ENCODE results near the gene TCF25. TPM values are rescaled to one million over a fixed set of nuclear protein-coding genes. Genes with fewer than 3 reads are reported as not detected.

The TCF25 gene
- total and polyA plus RNA-seq, 11 donors: 52.5 to 115 (median 96.4) TPM

DNA sequence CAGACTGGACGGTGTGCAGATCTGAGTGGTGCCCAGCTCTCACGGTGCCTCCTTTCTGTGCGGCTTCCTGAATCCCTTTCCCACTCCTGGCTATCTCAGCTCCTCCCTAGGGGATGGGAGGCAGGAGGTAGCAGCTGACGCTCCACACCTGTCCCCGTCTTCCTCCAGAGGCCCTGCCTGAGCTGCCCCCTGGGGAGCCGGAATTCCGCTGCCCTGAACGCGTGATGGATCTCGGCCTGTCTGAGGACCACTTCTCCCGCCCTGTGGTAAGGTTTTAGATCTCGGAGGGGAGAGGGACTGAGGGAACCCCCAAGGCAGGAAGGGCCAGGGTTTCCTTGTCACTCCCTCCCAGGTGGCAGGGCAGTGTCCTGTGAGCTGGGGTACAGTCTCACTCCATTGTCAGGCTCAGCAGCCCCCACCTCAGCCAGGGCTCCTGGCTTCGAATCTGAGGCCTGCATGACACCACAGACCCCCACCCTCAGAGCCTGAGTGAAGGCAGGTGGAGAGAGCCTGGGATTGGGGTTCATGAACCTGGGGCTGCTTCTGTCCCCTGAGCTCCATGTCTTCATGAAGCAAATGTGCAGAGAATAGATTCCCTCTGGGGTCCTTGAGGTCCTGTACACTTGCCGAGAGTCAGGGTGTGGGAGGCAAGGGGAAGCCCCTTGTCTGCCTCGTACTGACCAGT, 81.8 kb downstream of the TCF25 start:
- no peak for ATAC-seq
- no peak overlapping the region for H3K27ac ChIP-seq
- H3K27me3 ChIP-seq: no peaks in the 10 kb centered on the region
- TF ChIP-seq, protein P1, sequence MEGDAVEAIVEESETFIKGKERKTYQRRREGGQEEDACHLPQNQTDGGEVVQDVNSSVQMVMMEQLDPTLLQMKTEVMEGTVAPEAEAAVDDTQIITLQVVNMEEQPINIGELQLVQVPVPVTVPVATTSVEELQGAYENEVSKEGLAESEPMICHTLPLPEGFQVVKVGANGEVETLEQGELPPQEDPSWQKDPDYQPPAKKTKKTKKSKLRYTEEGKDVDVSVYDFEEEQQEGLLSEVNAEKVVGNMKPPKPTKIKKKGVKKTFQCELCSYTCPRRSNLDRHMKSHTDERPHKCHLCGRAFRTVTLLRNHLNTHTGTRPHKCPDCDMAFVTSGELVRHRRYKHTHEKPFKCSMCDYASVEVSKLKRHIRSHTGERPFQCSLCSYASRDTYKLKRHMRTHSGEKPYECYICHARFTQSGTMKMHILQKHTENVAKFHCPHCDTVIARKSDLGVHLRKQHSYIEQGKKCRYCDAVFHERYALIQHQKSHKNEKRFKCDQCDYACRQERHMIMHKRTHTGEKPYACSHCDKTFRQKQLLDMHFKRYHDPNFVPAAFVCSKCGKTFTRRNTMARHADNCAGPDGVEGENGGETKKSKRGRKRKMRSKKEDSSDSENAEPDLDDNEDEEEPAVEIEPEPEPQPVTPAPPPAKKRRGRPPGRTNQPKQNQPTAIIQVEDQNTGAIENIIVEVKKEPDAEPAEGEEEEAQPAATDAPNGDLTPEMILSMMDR (IDR thresholded peaks at IDR 0.05): no peak
- no peak for TF ChIP-seq POLR2A (IDR thresholded peaks at IDR 0.05)
- WGBS, 4 donors: 87 to 95% (median 88%) methylated on average over 15 of the region's 15 CpGs
- peaks cover 0 to 47% (median 34%) of the 10 kb centered on the region in 9 donors for H3K36me3 ChIP-seq
- intact Hi-C loops (cut with DNase I): no loop called here
- no peaks in the 10 kb centered on the region for H3K9me3 ChIP-seq
- H3K4me3 ChIP-seq: no peak overlapping the region
- no peak for DNase-seq
- H3K4me1 ChIP-seq: peaks cover 0 to 24% (median 0%) of the 10 kb centered on the region in 12 donors

DNA sequence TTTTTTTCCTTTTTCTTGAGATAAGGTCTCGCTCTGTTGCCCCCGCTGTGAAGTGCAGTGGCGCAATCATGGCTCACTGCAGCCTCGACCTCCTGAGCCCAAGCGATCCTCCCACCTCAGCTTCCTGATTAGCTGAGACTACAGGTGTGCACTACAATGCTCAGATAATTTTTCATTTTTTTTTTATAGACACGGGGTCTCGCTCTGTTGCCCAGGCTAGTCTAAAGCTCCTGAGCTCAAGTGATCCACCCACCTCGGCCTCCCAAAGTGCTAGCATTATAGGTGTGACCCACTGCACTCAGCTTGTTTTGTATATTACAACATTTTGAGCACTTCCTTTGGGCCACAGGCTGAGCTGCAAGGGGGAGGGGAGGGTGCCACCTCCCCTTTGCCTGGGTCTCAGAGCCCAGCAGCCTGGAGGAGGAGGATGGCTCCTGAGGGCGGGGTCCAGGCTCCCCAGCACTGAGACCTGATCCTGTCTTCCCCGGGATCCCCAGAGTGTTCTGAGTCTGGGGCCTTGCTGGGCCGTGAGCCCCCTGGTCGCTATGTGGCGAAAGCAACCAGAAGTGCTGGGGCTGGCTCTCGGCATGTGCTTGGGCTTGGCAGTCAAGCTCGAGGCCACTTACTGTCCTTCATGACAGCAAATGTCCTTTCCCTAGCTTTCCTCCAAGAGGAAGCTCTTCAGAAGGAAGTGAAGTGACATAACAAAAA, 83.3 kb downstream of the TCF25 start:
- Histone ChIP-seq H3K27me3 (no peaks in the 10 kb centered on the region), H3K9me3 (no peaks in the 10 kb centered on the region), H3K4me1 (peaks cover 0 to 24% (median 0%) of the 10 kb centered on the region in 12 donors), H3K4me3 (peak overlapping the region in 3 of 12 donors; percentile 20 to 52 (median 25)), H3K36me3 (peaks cover 0 to 62% (median 43%) of the 10 kb centered on the region in 9 donors), H3K27ac (peak overlapping the region in 2 of 12 donors; percentile 17 to 90)
- DNase-seq (peak in 1 of 5 donors; percentile 61), ATAC-seq (peak in 2 of 4 donors; percentile 7 to 15)
- TF ChIP-seq, protein P1 (IDR thresholded peaks at IDR 0.05): no peak
- no peak for TF ChIP-seq POLR2A (IDR thresholded peaks at IDR 0.05)
- intact Hi-C loops (cut with DNase I): no loop called here
- 91 to 96% (median 92%) methylated on average over 15 of the region's 15 CpGs for WGBS, 4 donors

DNA sequence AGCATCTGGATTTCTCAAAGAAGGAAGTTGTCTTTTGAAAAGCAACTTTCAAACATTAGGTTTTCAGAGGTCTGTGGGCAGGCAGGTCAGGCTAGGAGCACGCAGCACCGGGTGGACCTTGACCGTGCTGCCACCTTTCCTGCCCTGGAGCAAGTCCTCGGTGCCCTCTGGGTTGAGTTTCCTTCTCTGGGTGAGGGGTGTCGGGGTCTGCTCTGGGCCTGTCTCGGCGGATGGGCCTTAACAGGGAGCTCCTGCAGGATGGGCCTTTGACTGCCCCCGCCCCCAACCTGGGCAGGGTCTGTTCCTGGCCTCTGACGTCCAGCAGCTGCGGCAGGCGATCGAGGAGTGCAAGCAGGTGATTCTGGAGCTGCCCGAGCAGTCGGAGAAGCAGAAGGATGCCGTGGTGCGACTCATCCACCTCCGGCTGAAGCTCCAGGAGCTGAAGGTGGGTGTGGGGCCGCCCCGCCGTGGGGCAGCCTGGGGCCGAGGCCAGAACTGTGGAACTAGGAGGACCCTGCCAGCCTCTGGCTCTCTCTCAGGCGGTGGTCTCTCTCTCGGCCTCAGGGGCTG, 83.9 kb downstream of the TCF25 start:
- TF ChIP-seq, protein P1 (IDR thresholded peaks at IDR 0.05): no peak
- no peak for TF ChIP-seq POLR2A (IDR thresholded peaks at IDR 0.05)
- Histone ChIP-seq H3K27ac (peak overlapping the region in 2 of 12 donors; percentile 17 to 90), H3K27me3 (no peaks in the 10 kb centered on the region), H3K4me1 (peaks cover 0 to 24% (median 0%) of the 10 kb centered on the region in 12 donors), H3K4me3 (peak overlapping the region in 6 of 12 donors; percentile 18 to 52 (median 27)), H3K36me3 (peaks cover 0 to 64% (median 43%) of the 10 kb centered on the region in 9 donors), H3K9me3 (no peaks in the 10 kb centered on the region)
- DNase-seq (no peak), ATAC-seq (no peak)
- intact Hi-C loops (cut with DNase I): no loop called here
- WGBS, 4 donors: 89 to 93% (median 92%) methylated on average over 12 to 23 of the region's 23 CpGs

DNA sequence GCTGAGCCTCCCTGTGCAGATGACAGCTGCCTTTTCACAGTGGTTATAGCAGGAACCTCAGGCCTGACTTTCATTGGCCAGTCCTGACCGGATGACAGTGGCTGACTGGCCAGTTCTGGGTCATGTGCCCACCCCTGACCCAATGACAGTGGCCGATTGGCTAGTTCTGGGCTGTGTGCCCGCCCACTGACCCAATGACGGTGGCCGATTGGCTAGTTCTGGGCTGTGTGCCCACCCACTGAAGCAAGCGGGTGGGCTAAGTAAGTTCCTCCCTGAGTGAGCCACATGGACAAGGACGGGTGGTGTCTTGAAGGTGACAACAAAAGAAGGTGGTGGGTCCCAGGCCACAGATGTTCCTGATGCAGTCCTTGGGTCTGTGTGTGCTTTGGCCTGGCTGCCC, 84.7 kb downstream of the TCF25 start:
- DNase-seq: peak in 3 of 5 donors; percentile 57 to 69 (median 69)
- no peaks in the 10 kb centered on the region for H3K27me3 ChIP-seq
- intact Hi-C loops (cut with DNase I): no loop called here
- H3K9me3 ChIP-seq: no peaks in the 10 kb centered on the region
- peak overlapping the region in 3 of 12 donors; percentile 25 to 52 (median 31) for H3K4me3 ChIP-seq
- WGBS, 4 donors: 91 to 96% (median 91%) methylated on average over 7 of the region's 7 CpGs
- peaks cover 0 to 24% (median 0%) of the 10 kb centered on the region in 12 donors for H3K4me1 ChIP-seq
- TF ChIP-seq, protein P1 (IDR thresholded peaks at IDR 0.05): no peak
- peaks cover 0 to 64% (median 43%) of the 10 kb centered on the region in 9 donors for H3K36me3 ChIP-seq
- H3K27ac ChIP-seq: peak overlapping the region in 1 of 12 donors; percentile 90
- peak; percentile 15 to 67 (median 64) for ATAC-seq
